Glutamatergic neuron (in vitro differentiated cells): ENCODE data around the gene RSKR. TPM values are rescaled to one million over a fixed set of nuclear protein-coding genes. Genes with fewer than 3 reads are reported as not detected.
"Not testable (repeated sequence)": the region's sequence is repeated elsewhere in the genome, so short reads cannot be mapped to it uniquely, and the experiment has no call there.

ENCODE experiments used
- DNase-seq: peaks from one replicate; pipeline ENCODE4 v3.0.0; 2022
- H3K27ac Mint-ChIP-seq: one replicate; pipeline ENCODE4 v1.8.0; 2020; ENCODE audit warnings: mild to moderate bottlenecking, mixed read lengths, inconsistent platforms; ENCODE audit not compliant: unreplicated experiment
- H3K27me3 Mint-ChIP-seq: one replicate; pipeline ENCODE4 v1.8.0; 2020; ENCODE audit warnings: mild to moderate bottlenecking, moderate library complexity, mixed read lengths, inconsistent platforms; ENCODE audit not compliant: unreplicated experiment
- H3K36me3 Mint-ChIP-seq: one replicate; pipeline ENCODE4 v1.8.0; 2020; ENCODE audit warnings: mild to moderate bottlenecking, mixed read lengths, inconsistent platforms; ENCODE audit not compliant: unreplicated experiment
- H3K4me1 Mint-ChIP-seq: one replicate; pipeline ENCODE4 v1.8.0; 2020; ENCODE audit warnings: mild to moderate bottlenecking, low read depth, mixed read lengths, inconsistent platforms; ENCODE audit not compliant: unreplicated experiment
- H3K4me3 Mint-ChIP-seq: one replicate; pipeline ENCODE4 v1.8.0; 2020; ENCODE audit warnings: mild to moderate bottlenecking, mixed read lengths, inconsistent platforms; ENCODE audit not compliant: unreplicated experiment
- H3K9me3 Mint-ChIP-seq: one replicate; pipeline ENCODE4 v1.8.0; 2020; ENCODE audit warnings: mild to moderate bottlenecking, moderate library complexity, mixed read lengths, inconsistent platforms; ENCODE audit not compliant: unreplicated experiment
- long read RNA-seq: library from polyadenylated mRNA; unstranded; transcript quantifications from one replicate; pipeline ENCODE4 v2.0.0, GENCODE V29; 2020; ENCODE audit not compliant: unreplicated experiment
- total RNA-seq: library from RNA; stranded (reverse); fragmentation: NEBNext Ultra II Directional; extraction: Animal tissue kit (Norgen Biotek cat#: 25700); gene quantifications from one replicate; pipeline ENCODE4 v1.2.1, GENCODE V29; 2021; ENCODE audit not compliant: unreplicated experiment
- TF ChIP-seq, protein P1 (sequence below): fragments of 200-600 bp; sonication (generic); IDR thresholded peaks from one replicate; pipeline ENCODE4 v1.5.0; 2021; ENCODE audit not compliant: partially characterized antibody, unreplicated experiment

RSKR gene
- total RNA-seq, result 44.5 TPM
- long read RNA-seq, partial matches to known transcripts, result 0 of 2 reads
- long read RNA-seq, other reads (novel, unspliced or antisense), result 0 of 2 reads

GRCh38 chr17:28613931-28614381 lies at the start of gene RSKR:
RSKR (minus strand) TSS chr17:28614185; CDS start chr17:28614161, 24 bp downstream.
- Mint-ChIP-seq H3K4me1 (peaks cover 3% of the 10 kb centered on the region), H3K36me3 (peaks cover 4% of the 10 kb centered on the region), H3K27ac (peak within 1 kb of the TSS; percentile 64), H3K27me3 (peaks cover 3% of the 10 kb centered on the region), H3K9me3 (peaks cover 3% of the 10 kb centered on the region), H3K4me3 (peak within 1 kb of the TSS; percentile 30)
- DNase-seq, result no peak
- TF ChIP-seq, protein P1, sequence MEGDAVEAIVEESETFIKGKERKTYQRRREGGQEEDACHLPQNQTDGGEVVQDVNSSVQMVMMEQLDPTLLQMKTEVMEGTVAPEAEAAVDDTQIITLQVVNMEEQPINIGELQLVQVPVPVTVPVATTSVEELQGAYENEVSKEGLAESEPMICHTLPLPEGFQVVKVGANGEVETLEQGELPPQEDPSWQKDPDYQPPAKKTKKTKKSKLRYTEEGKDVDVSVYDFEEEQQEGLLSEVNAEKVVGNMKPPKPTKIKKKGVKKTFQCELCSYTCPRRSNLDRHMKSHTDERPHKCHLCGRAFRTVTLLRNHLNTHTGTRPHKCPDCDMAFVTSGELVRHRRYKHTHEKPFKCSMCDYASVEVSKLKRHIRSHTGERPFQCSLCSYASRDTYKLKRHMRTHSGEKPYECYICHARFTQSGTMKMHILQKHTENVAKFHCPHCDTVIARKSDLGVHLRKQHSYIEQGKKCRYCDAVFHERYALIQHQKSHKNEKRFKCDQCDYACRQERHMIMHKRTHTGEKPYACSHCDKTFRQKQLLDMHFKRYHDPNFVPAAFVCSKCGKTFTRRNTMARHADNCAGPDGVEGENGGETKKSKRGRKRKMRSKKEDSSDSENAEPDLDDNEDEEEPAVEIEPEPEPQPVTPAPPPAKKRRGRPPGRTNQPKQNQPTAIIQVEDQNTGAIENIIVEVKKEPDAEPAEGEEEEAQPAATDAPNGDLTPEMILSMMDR, result no peak

DNA sequence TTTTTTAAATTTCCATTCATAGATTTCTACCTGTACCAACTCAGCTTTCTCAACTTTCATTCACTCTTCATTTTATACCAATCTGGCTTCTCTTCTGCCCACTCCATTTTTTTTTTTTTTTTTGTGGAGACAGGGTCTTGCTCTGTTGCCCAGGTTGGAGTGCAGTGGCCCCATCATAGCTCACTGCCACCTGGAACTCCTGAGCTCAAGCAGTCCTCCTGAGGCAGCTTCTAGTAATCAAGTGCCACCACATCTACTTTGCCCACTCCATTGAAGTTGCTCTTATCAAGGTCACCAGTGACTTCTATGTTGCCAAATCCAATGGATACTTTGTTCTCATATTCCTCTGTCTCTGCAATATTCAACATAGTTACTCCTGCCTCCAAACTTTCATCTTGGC lies 49.7 kb upstream of the RSKR start:
- TF ChIP-seq, protein P1, result no peak
- Mint-ChIP-seq H3K9me3 (peaks cover 4% of the 10 kb centered on the region), H3K36me3 (peaks cover 14% of the 10 kb centered on the region), H3K27me3 (peaks cover 3% of the 10 kb centered on the region), H3K4me1 (peaks cover 23% of the 10 kb centered on the region), H3K4me3 (peak overlapping the region; percentile 99), H3K27ac (no peak overlapping the region)
- DNase-seq, result no peak

DNA sequence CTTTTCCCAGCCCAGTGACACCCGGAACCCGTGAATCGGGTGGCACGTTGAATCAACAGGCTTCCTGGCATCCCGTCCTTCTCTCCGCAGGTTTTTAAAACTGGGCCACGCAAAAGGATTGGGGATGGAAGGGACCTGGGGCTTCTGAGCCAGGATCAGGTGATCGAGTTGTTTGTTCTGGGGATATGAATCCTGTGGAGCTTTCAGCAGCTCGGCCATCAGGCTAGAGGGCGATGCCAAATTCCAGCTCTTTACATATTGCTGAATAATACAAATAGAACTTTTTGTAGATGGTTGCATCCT lies 48.5 kb upstream of the RSKR start:
- Mint-ChIP-seq H3K9me3 (peaks cover 6% of the 10 kb centered on the region), H3K27ac (peak overlapping the region; percentile 96), H3K4me1 (peaks cover 11% of the 10 kb centered on the region), H3K27me3 (peaks cover 3% of the 10 kb centered on the region), H3K4me3 (peak overlapping the region; percentile 99), H3K36me3 (peaks cover 21% of the 10 kb centered on the region)
- DNase-seq, result no peak
- TF ChIP-seq, protein P1, result no peak

DNA sequence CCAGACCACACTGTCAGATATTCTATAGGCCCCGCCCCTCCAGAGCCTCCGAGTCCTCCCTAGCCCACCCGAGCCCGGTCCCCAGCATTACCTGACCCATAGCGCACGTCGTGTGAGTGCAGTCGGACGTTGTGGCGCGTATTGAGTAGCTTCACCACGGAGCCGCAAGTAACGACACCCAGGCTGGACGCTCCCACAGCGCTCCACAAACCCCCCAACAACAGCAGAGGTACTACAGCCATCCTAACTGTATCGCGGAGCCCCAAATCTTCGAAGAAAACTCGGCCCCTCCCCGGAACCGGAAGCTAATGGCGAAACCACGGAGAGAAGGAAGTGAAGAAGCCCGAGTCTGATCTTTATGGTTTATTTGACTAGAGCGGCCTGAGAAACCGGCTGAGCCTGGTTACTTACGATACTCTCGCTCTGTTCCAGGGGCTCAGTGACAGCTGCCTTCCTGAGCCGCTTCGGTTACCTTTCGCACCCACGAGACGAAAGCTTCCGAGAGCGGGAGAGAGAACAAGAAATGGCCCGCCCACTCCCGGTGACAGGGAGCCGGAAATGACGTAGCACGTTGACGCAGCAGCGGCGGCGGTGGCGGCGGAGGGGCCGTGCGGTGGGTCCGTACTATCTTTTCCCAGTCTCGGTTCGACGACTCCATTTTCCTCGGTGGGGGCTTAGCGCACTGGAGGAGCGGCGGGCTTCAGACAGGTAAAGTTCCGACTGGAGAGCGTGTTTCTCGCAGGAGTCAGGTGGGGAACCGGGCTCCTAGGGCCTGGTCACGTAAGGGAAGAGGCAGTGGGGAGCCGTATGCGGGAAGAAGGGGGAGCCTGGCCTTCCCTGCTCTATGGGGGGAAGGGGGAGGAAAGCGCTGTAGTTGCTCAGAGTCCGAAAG lies 47.9 kb upstream of the RSKR start, which contains the start of the genes SDF2 and SUPT6H:
Gene SDF2 (minus strand): TSS at position 272 of the 892 bp plus-strand sequence. CDS start 30 bp downstream, at position 242.
Gene SUPT6H (plus strand): TSS at position 571 of the 892 bp plus-strand sequence. CDS start 11,197 bp downstream, outside the sequence.
- H3K36me3 Mint-ChIP-seq, result peaks cover 21% of the 10 kb centered on the region
- peaks cover 10% of the 10 kb centered on the region for H3K4me1 Mint-ChIP-seq
- H3K27ac Mint-ChIP-seq, result peak within 1 kb of the TSS; percentile 96
- peaks cover 6% of the 10 kb centered on the region for H3K9me3 Mint-ChIP-seq
- peaks cover 3% of the 10 kb centered on the region for H3K27me3 Mint-ChIP-seq
- peak within 1 kb of the TSS; percentile 99 for H3K4me3 Mint-ChIP-seq
- TF ChIP-seq, protein P1, result no peak
- DNase-seq, result peak; percentile 93

GRCh38 chr17:28659497-28659881 lies 45.5 kb upstream of the RSKR start:
- peaks cover 10% of the 10 kb centered on the region for H3K4me1 Mint-ChIP-seq
- H3K36me3 Mint-ChIP-seq, result peaks cover 21% of the 10 kb centered on the region
- peak overlapping the region; percentile 99 for H3K4me3 Mint-ChIP-seq
- not testable (repeated sequence) for H3K9me3 Mint-ChIP-seq, H3K27ac Mint-ChIP-seq, DNase-seq, H3K27me3 Mint-ChIP-seq

GRCh38 chr17:28658766-28659496 lies 44.9 kb upstream of the RSKR start:
- H3K27ac Mint-ChIP-seq, H3K4me3 Mint-ChIP-seq, H3K4me1 Mint-ChIP-seq, DNase-seq, H3K9me3 Mint-ChIP-seq, H3K27me3 Mint-ChIP-seq: not testable (repeated sequence)
- H3K36me3 Mint-ChIP-seq, result peaks cover 21% of the 10 kb centered on the region

- H3K4me3 Mint-ChIP-seq, DNase-seq, H3K27me3 Mint-ChIP-seq, H3K4me1 Mint-ChIP-seq, H3K9me3 Mint-ChIP-seq, H3K27ac Mint-ChIP-seq: not testable (repeated sequence)
- H3K36me3 Mint-ChIP-seq, result peaks cover 21% of the 10 kb centered on the region
Observed at GRCh38 chr17:28658342-28658741, 44.4 kb upstream of the RSKR start.
